HG03103 (cell line): ENCODE data around the gene GPC3.
"Not testable (repeated sequence)": the region's sequence is repeated elsewhere in the genome, so short reads cannot be mapped to it uniquely, and the experiment has no call there.

Source experiments
- ATAC-seq: cut with Tn5 transposase; IDR thresholded peaks from one replicate; pipeline ENCODE4 v1.9.1; 2021; ENCODE audit warnings: low read depth; ENCODE audit not compliant: unreplicated experiment

GPC3 gene

DNA sequence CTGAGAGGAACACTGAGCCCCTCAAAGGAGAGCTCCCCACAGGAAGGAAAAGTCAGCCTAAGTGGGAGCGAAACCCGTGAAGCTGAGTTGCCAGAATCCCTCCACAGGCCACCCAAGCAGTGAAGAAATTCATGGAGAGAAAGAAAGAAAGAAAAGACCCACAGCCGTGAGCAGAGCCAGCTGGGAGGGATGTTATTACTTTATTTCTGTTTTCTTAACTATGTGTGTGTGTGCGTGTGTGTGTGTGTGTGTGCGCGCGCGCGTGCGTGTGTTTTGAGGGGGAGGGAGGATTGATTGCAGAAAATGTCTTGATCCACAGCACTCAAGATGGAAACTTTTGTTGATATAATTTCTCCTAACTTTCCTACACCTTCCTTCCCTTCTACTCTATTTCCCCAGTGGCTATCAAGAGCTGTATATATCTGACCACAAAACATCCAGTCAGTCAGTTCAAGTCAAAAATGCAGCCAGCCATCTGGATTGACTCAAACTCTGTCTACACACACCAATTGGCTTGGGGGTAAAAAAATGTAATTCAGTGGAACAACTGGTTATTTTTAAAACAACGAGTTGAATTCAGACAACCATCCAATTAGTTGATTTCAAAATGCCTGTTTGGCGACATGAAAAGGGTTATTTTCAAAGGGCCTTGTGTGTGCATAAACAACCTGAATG lies 13.8 kb upstream of the GPC3 start:
- ATAC-seq: no peak

DNA sequence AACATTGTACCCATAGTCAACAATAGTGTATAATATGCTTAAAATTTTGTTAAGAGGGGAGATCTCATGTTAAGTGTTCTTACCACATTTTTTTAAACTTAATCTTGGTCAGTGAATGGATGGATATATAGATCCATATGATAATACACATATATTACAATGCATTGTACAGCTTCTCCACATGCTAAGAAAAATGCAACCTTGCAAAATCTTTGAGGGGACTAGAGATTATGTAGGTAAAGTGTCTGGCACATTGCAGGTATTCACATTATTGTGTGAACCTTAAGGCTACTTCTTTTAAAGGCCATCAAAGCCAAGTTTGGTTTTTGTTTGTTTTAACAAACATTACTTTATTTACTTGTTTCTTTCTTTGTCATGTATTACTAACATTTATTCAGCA lies 10.4 kb upstream of the GPC3 start:
- ATAC-seq: no peak

DNA sequence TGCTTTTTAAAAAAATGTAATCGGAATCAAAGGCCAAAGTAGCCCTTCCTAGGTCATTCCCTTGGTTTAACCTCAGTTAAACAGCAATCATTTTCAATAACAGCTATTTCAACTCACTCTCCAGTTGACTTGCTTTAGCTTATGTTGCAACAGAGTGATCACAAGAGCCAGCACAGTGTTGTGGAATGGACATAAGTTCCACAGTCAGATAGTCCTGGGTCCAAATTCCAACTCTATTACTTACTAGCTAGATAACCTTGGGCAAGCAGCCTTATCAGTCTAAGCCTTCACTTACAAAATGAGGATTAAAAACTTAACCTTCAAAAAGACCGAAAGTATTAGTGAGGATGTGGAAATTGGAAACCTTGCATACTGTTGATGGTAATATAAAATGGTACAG lies 9.2 kb upstream of the GPC3 start:
- ATAC-seq: no peak

DNA sequence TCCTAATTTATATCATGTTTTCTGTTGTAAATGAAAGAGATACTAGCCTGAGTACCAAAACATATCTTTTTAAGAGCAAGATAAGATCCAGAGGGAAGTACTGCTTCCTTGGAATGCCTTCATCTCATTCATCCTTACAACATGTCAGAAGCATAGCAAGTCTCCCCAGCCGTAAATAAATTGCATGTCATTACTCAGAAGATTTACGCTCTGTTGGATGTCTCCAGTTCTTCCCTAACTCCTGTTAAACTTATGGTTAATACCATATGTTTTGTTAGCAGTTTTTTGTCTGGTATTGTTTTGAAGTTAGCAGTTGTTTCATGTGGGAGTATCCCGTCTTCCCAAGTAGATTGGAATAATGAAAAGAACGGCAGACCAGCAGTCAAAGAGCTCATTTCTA lies 7.5 kb upstream of the GPC3 start:
- no peak for ATAC-seq

DNA sequence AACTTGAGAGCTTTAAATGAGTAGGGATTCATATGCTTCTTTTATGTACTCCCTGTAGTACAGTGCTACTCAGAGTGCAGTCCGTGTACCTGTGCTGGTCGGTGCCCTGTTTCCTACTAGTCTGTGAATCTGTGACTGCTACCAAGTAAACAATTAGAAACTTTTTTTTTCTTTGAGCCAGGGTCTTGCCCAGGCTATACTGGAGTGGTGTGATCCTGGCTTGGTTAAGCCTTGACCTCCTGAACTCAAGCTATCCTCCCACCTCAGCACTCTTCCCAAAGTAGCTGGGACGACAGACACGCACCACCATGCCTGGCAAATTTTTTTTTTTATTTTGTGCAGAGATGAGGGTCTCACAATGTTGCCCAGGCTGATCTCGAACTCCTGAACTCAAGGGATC lies 6.4 kb upstream of the GPC3 start:
- ATAC-seq: no peak

DNA sequence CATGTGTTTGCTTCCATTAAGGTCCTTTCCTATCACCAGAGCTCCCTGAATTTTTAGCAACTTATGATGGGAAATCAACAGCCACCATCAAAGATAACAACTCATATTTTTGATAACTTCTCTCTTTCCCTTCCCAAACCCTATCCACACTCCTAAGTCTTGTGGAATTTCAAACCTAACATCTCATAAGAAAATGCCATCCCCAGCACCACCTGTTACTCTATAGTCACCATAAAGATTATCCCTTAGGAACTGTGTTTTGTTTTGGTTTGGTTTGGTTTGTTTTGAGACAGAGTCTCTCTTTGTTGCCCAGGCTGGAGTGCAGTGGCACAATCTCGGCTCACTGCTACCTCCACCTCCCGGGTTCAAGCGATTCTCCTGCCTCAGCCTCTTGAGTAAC lies 5.7 kb upstream of the GPC3 start:
- ATAC-seq: not testable (repeated sequence)

DNA sequence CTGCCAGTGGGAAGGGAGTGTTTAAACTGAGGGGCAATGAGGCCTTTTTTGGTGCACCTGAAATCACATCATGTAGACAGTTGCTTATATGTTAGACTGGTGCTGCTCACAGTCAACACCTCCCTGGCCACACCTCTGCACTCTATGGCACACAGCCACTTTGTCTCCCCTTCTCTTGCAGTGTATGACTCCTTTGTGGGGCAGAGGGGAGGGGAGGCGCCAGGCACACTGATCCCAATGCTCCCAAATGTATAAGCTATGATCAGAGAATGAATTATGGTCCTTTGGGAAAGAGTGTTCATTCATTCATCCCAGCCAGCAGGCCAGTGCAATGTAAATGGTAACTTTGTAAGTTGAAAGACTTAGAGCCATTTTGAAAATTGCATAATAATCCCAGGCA lies 4.6 kb upstream of the GPC3 start:
- no peak for ATAC-seq

DNA sequence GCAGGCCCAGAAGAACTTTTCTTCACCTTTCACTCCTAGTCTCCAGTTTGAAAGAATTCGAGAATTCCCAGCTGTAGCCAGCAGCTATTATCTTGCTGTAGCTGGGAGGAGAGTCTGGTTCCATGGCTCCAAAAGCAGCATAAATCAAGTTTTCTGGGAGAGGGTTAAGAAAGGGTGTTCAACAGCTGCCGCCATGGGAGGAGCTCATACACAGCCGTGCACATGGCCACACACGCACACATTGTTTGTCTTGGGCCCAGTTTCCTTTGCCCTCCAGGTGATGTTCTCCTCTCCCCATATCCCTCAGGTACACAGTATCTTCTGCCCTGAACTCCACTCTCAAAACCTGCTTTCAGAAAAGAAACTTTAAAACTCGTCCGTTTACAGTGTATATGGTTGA lies 4.1 kb upstream of the GPC3 start:
- no peak for ATAC-seq

DNA sequence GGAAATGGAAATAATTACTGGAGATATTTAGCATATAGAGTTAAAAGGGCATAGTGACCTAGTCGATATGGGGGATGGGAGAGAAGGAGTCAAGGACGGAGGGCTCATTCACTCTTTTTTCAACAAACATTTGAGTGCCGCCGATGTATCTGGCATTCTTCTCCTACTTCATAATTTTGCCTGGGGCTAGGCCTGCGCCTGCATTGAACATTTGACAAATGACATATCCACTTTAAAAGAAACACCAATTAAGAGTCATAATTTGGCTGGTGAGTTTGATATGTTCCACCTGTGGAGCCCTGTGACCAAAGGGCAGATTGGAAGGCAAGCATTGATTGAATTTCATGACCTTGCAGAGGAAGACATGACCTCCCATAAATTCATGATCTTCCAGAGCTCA lies 2.6 kb upstream of the GPC3 start:
- no peak for ATAC-seq

DNA sequence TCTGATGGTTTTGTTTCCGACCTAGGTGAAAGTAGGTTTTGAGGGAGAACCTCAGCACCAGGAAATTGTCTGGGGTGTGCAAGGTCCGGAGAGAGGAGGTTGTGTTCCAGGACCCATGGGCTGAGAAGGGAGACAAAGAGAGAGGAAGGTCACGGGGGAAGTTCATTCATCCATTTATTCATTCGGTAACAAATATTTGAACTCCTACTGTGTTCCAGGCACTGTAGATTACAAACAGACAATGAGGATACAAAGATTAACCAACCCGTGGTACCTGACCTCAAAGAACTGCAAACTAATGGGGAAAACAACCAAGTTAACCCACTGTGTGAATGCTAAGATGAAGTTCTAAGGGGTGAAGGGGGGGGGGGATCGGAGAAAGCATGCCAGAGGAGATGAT lies 1.8 kb upstream of the GPC3 start:
- no peak for ATAC-seq

DNA sequence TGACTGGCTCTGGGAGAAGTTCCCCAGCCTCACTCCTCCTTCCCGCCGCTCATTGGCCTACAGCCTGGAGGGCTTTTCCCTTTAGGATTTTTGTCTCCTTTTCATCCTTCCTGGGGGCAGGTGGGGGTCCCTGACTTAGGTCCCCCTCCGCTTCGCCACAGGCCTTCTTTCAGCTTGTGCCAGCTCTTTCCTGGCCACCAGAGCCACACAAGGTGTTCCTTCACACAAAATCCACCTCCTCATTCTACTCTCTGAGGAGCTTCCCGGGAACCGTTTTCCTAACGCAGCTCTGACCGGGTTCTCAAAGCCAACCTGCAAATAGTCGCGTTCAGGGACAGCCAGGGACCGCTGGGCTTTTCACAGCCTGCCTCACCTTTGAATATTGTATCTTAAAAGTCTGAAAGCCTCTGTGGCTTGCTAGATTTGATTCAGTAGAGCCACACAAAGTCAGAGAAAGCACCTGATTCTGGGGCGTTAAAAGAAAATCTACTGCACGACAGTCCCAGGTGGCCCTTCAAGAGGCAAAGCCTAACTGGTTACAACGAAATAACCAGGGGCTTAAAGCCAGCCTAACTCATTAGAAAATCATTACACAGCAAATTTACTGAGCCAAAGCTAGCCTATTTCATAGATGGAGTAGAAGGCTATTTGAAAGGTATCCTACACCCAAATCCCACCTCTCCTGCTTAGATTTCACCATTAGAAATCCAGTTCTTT lies 731 bp upstream of the GPC3 start:
- no peak for ATAC-seq

DNA sequence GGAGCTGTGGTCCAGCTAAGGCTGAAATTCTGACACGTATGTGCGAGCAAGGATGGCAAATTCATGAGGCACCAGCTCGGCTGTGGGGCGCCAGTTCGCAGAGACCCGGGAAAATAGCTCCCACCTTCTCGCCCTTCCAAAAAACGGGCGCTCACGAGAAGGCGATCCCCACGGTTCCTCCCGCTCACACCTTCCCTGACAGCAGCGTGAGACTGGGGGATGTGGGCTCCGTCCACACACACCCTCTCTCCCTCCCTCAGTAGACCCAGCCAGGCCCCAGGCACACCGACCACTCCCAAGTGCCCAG lies 584 bp downstream of the GPC3 start:
- no peak for ATAC-seq

DNA sequence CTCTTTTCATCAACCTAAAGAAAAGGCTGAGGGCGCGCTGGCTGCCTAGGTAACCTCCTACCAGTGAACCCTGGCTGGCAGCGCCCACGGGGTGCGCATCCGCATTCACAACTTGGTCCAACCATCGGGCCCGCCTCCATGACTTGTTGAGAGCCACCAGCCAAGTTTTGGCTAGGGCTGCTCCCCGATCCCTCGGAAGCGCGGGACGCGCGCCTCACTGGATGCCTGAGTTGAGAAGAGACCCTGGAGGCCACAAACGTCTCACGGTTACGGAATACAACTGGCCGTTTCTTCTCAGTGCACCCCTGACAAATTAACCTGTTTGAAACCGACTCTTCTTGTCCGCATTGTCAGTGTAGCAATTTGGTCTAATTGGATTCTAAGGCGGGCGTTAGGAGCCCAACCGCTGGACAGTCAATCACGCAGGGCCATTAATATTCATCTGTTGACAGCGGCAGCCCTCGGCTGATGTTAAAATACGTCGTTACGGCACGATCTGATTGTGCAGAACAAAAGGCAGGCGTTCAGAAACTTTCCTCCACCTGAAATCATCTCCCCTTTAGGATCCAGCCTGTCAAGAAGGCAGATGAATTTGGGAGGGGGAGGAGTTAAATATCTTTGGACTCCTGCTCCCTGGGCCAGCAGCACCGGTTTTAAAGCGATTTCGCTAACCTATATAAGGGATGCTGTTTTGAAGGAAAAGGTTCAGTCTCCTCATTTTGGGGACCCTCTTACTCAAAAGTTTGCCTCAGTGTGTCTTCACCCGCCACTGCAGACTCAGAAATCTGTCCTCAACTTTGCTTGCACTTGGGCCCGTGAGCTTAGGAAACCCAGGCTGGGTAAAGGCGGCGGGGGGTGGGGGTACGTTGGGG lies 1.2 kb downstream of the GPC3 start:
- ATAC-seq: no peak

DNA sequence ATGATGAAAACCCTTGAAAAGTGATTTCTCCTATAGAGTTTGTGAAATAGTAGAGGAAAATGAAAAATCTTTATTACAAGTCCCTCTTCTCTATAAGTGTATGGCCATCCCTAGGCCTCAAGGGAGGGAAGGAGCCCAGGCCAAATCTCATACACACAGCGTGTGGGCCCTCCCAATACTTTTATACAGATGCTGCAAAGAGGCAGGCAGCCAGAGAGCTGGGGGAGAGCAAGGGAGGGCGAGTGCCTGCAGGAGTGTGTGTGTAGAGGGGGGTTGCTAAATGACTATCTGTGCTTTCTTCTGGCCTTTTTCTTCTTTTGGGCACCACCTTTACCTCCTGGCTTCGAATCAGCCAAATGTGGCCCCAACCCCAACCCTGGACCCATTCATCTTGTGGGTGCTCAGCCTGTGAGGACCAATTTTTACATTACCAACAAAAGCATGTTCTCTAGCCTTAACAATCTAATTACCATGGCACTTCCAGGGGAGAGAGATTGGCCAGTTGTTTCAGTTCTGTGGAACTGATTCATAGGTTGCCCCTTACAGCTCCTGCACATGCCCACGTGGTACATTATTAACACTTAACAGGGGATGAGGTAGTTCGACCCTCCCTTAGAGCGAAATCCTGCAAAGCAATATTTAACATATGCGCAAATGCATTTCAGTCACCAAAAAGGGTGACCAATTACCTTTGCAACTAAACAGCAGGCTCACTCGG lies 2.0 kb downstream of the GPC3 start:
- no peak for ATAC-seq

DNA sequence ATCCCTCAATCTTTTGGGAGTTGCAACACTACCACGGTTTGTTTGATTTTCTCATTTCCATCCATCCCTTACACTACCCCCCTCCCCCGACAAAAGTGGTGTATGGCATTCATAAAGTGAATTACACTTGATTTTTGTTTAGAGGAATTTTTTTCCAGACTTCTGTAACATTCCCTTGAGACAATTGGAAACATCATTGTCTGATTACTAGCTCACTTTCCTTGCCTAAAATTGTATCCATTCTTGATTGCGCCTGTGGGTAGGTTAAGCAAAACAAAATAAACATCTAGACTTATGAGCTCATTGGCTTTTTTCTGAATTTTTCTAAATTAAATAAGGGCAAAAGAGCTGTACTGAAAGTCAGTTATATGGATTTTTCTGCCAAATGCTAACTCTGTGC lies 3.5 kb downstream of the GPC3 start:
- ATAC-seq: no peak

DNA sequence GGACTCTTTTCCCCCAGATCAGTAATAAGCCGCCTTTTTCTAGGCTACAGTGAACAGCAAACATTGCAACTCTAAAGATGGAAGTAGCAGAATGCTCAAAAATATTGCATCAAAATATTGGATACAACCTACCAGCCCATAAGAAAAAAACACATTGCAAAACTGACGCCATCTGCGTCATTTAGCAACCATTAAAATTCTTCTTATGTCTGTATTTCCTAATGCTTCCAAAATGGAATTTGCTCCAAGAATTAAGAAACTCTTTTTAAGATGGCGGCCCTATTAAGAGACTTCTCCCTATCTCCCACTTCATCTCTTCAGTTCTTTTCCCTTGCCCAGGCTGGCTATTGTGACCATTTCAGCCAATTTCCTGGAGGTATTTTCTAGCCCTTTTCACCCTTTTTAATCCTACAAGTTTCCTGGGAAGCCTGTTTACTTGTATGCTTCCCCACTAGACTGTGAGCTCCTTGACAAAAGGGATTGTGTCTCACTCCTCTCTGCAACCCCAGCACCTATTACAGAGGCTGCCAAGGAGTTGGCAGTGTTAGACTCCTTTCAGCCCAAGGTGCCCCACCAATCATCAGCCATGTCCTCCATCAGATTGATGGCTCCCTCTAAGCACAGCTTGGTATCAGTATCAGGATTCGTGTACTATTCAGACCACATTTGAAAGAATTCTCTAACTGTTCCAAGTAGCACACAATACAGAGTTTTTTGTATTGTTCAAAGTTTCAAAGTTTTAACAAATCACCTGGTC lies 4.4 kb downstream of the GPC3 start:
- no peak for ATAC-seq

DNA sequence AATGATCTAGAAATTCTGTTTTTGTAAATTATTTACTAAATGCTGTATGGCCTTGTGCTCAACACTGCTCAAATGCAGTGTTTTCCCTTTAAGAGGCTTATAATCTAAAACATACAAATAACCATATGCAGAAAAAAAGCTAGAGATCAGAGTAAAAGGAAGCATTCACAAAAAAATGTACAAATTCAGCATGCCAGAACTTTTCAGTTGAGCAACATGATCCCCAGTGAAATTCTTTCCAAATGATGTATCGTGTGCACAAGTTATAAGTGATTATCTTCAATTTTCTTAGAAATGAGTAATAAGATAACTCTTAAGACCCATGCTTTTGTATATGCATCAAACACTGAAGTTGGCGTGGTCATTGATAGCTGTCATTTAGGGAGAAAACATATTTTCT lies 5.0 kb downstream of the GPC3 start:
- no peak for ATAC-seq

DNA sequence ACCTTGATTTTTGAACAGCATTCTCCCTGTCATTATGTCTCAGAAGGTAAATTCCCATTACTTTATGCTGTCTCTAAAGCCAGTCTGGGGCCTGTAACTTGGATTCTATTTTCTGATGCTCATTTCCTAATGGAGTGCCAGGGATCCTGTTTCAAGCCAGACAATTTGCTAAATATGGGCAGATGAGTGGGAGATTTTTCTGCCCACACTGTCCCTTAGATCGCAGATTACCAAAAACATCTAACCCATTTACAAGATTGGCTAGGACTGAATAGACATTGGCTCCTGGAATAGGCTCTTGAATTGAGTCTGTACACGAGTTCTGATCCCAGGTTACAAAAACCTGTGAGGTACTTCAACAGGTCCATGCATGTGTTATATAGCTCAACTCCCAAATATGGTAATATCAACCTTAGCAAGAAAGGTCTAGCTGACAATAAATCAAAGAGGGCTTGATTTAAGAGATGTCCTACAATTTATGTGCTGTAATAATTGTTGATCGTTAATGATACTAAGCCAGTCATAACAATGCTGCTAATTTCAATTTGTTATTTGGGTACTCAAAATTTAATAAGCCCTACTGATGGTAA lies 5.7 kb downstream of the GPC3 start:
- ATAC-seq: no peak

DNA sequence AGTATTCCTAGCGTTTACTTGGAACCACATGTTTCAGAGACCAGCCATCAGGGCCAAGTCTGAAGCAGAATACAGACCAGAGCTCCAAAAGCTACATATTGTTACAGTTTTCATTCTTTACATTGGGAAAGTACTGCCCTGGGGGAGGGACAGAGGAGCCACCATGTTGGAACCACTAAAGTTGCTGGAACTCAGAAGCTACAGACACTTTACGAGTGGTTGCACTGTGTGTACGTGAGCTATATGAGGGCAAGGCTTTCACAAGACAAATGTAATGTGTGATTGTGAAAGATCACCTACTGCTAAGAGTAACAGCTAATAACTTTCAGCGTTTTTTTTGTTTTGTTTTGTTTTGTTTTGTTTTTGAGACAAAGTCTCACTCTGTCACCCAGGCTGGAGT lies 11.7 kb downstream of the GPC3 start:
- no peak for ATAC-seq

DNA sequence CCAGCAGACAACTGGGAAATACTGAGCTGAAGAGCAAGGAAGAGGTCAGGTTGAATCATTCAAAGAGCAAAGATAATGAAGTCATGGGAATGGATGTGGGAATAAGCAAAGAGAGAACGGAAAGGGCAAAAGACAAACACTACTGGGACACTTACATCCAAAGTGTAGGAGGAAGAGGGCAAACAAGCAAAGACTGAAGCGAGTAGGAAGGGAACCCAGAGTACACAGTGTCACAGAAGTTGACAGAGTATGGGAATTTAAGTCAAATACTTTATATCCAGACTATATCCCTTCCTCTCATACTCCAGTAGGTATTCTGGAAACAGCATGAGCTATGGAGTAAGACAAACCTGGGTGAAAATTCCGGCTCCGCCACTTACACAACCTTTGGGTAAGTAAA lies 12.5 kb downstream of the GPC3 start:
- ATAC-seq: no peak
